Measurements from ENCODE around the gene M1AP. TPM values are rescaled to one million over a fixed set of nuclear protein-coding genes. Genes with fewer than 3 reads are reported as not detected.
A peak's percentile ranks its signal among the peaks of the same experiment; 100 is the strongest.
"Not testable (repeated sequence)": the region's sequence is repeated elsewhere in the genome, so short reads cannot be mapped to it uniquely, and the experiment has no call there.

Gene M1AP
- total RNA-seq, 2 donors from 2014 or later = not detected

DNA sequence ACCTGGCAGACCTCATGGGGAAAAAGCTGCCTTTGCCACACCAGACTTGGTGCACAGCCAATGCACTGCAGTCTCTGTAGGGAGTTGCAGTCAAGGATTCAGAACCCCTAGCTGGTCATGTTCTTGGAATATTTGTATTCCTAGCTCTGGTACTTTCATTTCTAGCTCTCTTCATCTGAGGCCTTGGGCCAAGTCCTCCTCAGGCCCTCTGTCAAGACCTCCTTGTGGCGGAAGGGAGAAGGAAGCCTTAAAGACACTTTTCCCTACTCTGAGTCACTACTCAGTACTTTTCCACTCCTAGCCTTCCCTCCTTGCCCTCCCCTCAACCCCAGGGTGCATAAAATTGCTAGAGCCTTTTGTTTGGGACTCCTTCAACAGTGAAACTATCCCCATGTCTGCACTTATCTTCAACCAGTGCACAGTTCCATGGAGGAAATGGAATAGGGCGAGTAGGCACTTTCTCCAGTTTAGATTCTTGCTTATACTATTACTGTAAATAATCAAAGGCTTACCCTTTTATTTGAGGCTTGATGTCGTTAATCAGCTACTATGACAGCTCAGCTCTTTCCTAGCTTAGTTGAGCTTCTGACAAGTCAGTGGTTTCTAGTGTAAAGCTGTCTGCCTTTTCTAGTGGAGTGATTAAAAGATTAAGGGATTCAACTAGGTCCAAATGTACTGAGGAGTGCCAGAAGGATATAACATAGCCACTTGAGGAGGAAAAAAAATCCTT lies 15.8 kb downstream of the M1AP start:
- H3K4me1 Mint-ChIP-seq = no peaks in the 10 kb centered on the region
- H3K27ac Mint-ChIP-seq = no peak overlapping the region
- no peak for ATAC-seq (replicated peaks)
- peaks cover 9% of the 10 kb centered on the region for H3K27me3 Mint-ChIP-seq
- H3K4me3 Mint-ChIP-seq = no peak overlapping the region
- H3K9me3 Mint-ChIP-seq = no peaks in the 10 kb centered on the region
- no peaks in the 10 kb centered on the region for H3K36me3 Mint-ChIP-seq (ENCODE audit: low read depth)

DNA sequence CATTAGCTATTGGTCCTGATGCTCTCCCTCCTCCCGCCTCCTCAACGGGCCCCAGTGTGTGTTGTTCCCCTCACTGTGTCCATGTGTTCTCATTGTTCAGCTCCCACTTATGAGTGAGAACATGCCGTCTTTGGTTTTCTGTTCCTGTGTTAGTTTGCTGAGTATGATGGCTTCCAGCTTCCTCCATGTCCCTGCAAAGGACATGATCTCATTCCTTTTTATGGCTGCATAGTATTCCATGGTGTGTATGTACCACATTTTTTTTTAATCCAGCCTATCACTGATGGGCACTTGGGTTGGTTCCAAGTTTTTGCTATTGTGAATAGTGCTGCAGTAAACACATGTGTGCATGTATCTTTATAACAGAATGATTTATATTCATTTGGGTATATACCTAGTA lies 17.7 kb downstream of the M1AP start:
- H3K4me1 Mint-ChIP-seq; H3K9me3 Mint-ChIP-seq; ATAC-seq (replicated peaks); H3K27me3 Mint-ChIP-seq; H3K27ac Mint-ChIP-seq; H3K4me3 Mint-ChIP-seq; H3K36me3 Mint-ChIP-seq (ENCODE audit: low read depth): not testable (repeated sequence)

DNA sequence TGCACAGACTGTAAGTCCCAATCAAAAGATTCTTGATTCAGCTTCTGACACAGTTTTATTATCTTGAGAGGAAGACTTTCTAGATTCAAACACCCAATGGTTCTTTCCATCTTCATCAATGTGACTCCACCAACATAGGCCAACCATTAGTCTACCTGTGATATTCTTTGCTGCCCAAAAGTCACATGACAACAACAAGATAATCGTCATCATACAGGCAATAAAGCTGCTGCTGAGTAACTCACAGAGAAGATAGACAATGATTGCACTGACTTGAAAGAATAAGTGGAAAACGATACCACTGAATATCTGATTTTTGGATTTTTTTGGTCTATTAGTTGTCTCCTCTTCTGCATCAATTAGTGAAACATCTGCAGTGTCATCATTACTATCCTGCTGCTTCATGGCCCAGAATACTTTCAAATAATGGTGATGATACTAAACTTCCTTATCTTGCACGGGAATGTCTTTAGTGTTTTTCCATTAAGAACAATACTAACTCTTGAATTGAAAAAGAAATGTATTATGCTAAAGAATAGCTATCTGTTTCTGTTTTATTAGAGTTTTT lies 19.5 kb downstream of the M1AP start:
- Mint-ChIP-seq H3K27ac (no peak overlapping the region), H3K4me3 (no peak overlapping the region), H3K9me3 (no peaks in the 10 kb centered on the region), H3K4me1 (no peaks in the 10 kb centered on the region), H3K27me3 (peaks cover 3% of the 10 kb centered on the region), H3K36me3 (ENCODE audit: low read depth) (no peaks in the 10 kb centered on the region)
- no peak for ATAC-seq (replicated peaks)

DNA sequence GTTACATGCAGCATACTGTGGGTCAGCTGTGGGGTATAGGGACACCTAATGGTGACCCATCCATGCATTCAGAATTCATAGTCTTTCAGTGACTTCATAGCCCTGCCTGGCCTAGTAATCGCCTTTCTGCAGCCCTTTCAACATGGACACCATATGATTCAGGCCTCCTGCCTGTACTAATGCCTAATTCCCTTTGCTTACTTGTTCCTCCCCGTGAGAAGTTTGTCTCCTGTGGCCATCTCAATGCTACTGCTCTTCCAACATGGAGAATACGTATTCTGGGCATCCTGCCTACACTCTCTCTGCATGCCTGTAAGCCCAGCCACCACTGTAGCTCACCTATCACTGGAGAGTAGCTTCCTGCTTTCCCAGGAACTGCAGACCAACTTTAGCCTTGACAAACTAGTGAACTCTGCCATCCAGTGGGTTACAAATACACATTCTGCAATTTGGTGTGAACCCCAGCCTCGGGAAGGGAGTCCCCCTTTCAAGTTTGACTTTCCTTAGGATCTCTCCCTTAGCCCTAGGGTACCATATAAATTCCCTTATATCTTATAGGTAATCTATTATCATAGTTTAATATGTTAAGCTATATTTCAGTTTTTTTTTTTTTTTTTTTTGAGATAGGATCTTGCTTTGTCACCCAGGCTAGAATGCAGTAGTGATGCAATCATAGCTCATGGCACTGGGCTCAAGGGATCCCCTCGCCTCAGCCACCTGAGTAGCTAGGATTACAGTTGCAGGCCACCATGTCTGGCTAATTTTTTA lies 22.3 kb downstream of the M1AP start:
- no peak overlapping the region for H3K4me3 Mint-ChIP-seq
- peaks cover 3% of the 10 kb centered on the region for H3K27me3 Mint-ChIP-seq

GRCh38 chr2:74620671-74621070 lies 27.5 kb downstream of the M1AP start:
- no peak for ATAC-seq (replicated peaks)
- no peaks in the 10 kb centered on the region for H3K9me3 Mint-ChIP-seq
- no peak overlapping the region for H3K4me3 Mint-ChIP-seq

More for the DNA sequence above, 22.3 kb downstream of the M1AP start:
- Mint-ChIP-seq H3K4me1 (no peaks in the 10 kb centered on the region), H3K9me3 (no peaks in the 10 kb centered on the region), H3K36me3 (ENCODE audit: low read depth) (no peaks in the 10 kb centered on the region), H3K27ac (no peak overlapping the region)
- ATAC-seq (replicated peaks) = no peak

GRCh38 chr2:74619651-74620297 lies 28.4 kb downstream of the M1AP start:
- no peak for ATAC-seq (replicated peaks)
- H3K27ac Mint-ChIP-seq = no peak overlapping the region
- no peaks in the 10 kb centered on the region for H3K36me3 Mint-ChIP-seq (ENCODE audit: low read depth)
- peaks cover 16% of the 10 kb centered on the region for H3K27me3 Mint-ChIP-seq
- no peak overlapping the region for H3K4me3 Mint-ChIP-seq
- H3K9me3 Mint-ChIP-seq = no peaks in the 10 kb centered on the region
- H3K4me1 Mint-ChIP-seq = no peaks in the 10 kb centered on the region

More at GRCh38 chr2:74620671-74621070, 27.5 kb downstream of the M1AP start:
- Mint-ChIP-seq H3K27me3 (peaks cover 10% of the 10 kb centered on the region), H3K4me1 (no peaks in the 10 kb centered on the region), H3K36me3 (ENCODE audit: low read depth) (no peaks in the 10 kb centered on the region), H3K27ac (no peak overlapping the region)

- H3K9me3 Mint-ChIP-seq = no peaks in the 10 kb centered on the region
- H3K4me1 Mint-ChIP-seq = no peaks in the 10 kb centered on the region
- H3K4me3 Mint-ChIP-seq = no peak overlapping the region
- no peak overlapping the region for H3K27ac Mint-ChIP-seq
- H3K27me3 Mint-ChIP-seq = peaks cover 28% of the 10 kb centered on the region
- ATAC-seq (replicated peaks) = no peak
- H3K36me3 Mint-ChIP-seq (ENCODE audit: low read depth) = no peaks in the 10 kb centered on the region
Measured at GRCh38 chr2:74618410-74619083, 29.6 kb downstream of the M1AP start.

- H3K36me3 Mint-ChIP-seq (ENCODE audit: low read depth) = no peaks in the 10 kb centered on the region
- no peak for ATAC-seq (replicated peaks)
- no peak overlapping the region for H3K27ac Mint-ChIP-seq
- no peak overlapping the region for H3K4me3 Mint-ChIP-seq
- peaks cover 38% of the 10 kb centered on the region for H3K27me3 Mint-ChIP-seq
- no peaks in the 10 kb centered on the region for H3K4me1 Mint-ChIP-seq
- H3K9me3 Mint-ChIP-seq = no peaks in the 10 kb centered on the region
Measured at GRCh38 chr2:74617122-74617521, 31.0 kb downstream of the M1AP start.

DNA sequence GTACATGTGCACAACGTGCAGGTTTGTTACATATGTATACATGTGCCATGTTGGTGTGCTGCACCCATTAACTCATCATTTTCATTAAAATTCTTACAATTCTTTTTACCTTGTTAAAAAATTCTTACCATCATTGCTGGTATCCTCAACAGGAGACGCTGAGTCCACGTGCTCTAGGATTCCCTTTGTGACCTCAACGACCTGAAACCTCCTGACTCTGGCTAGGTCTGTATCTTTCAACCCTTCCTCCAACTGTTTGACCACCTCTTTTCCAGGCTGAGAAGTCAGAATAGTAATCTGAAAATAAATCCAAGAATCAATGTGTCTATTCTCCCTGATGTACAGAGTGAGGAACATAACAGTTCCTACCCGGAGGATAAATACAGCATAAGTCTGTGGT lies 41.2 kb downstream of the M1AP start:
- H3K4me1 Mint-ChIP-seq = peaks cover 11% of the 10 kb centered on the region
- H3K36me3 Mint-ChIP-seq (ENCODE audit: low read depth) = no peaks in the 10 kb centered on the region
- H3K27me3 Mint-ChIP-seq = peaks cover 28% of the 10 kb centered on the region
- no peaks in the 10 kb centered on the region for H3K9me3 Mint-ChIP-seq
- no peak for ATAC-seq (replicated peaks)
- no peak overlapping the region for H3K27ac Mint-ChIP-seq
- H3K4me3 Mint-ChIP-seq = no peak overlapping the region

DNA sequence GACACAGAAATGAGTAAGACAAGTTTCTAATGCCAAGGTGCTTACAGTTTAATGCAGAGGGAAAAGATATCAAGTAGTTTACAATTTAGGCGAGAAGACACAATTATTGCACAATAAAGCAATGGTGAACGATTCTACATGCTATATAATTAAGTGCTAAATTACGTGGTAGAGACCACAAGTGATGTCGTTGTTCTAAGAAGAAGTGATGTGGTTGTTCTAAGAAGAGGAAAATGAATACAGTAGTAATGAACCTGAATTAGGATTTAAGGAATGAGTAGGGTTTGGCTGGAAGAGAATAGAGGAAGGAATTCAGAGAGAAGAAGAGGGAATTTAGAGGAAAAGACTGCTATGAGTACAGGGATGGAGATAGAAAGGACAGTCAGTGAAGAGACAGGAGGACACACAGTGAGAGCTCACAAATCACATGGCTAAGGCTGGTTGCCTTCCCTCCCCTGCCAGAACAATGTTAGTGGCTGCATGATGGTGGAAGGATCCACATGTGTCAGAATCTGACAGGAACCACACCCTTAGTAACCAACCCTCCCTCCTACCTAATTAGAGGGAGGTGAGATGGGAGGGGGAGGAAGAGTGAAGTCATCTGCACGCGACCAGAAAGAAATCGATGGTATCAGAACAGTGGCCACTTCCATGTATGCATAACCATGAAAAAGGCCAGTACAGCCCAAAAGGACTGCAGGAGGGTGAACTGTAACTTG lies 44.7 kb downstream of the M1AP start:
- Mint-ChIP-seq H3K4me1 (peaks cover 11% of the 10 kb centered on the region), H3K36me3 (ENCODE audit: low read depth) (no peaks in the 10 kb centered on the region), H3K4me3 (no peak overlapping the region), H3K27ac (no peak overlapping the region), H3K27me3 (peaks cover 21% of the 10 kb centered on the region), H3K9me3 (no peaks in the 10 kb centered on the region)
- peak; percentile 66 for ATAC-seq (replicated peaks)

DNA sequence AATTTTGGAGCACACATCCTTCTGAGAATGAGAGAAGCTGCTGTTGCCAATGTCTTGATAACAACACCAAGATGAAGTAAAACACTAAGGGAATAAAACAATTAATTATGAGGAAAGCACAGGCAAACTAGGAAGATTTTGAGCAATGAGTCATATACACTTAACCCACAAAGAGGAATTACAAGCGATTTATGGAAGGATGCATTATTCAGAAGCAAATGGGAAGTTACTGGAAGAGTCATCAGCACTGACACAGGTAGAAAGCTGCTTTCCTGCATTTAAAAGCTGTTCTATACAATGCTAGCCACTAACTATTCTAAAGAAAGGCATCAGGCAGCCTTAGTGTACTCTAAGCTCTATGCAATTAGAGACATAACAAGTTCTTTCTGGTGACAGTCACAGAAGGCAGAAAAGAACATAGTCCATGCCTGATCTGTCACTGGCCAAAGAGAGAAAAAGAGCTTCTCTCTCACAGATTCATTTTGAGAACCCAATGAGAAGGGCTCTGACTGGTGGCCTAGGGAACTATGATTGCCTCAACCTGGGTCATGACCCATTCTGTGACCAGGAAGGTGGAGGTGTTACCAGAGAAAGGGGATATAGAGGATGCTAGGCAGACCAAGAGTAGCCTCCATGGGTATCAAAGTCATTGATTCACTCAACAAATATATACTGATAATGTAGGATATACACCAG lies 45.4 kb downstream of the M1AP start:
- no peak overlapping the region for H3K27ac Mint-ChIP-seq
- peak; percentile 70 for ATAC-seq (replicated peaks)

DNA sequence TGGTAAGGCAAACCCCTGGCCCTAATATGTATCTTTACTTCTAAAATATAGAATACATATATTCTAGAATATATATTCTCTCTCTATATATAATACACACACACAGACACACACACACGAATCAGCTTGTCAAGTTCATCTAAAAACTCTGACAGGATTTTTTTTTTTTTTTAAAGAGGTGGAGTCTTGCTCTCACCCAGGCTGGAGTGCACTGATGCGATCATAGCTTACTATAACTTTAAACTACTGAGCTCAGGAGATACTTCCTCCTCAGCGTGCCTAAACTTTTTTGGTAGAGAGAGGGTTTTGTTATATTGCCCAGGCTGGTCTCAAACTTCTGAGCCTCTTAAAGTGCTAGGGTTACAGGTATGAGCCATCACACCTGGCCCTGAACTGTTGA lies 48.5 kb downstream of the M1AP start:
- H3K27me3 Mint-ChIP-seq = peaks cover 33% of the 10 kb centered on the region
- H3K9me3 Mint-ChIP-seq = no peaks in the 10 kb centered on the region
- no peak overlapping the region for H3K27ac Mint-ChIP-seq
- ATAC-seq (replicated peaks) = no peak
- H3K36me3 Mint-ChIP-seq (ENCODE audit: low read depth) = no peaks in the 10 kb centered on the region
- peaks cover 11% of the 10 kb centered on the region for H3K4me1 Mint-ChIP-seq
- no peak overlapping the region for H3K4me3 Mint-ChIP-seq

More for the DNA sequence above, 45.4 kb downstream of the M1AP start:
- H3K9me3 Mint-ChIP-seq = no peaks in the 10 kb centered on the region
- H3K4me3 Mint-ChIP-seq = no peak overlapping the region
- H3K27me3 Mint-ChIP-seq = peaks cover 21% of the 10 kb centered on the region
- H3K4me1 Mint-ChIP-seq = peaks cover 11% of the 10 kb centered on the region
- H3K36me3 Mint-ChIP-seq (ENCODE audit: low read depth) = no peaks in the 10 kb centered on the region

- Mint-ChIP-seq H3K27ac (no peak overlapping the region), H3K36me3 (ENCODE audit: low read depth) (no peaks in the 10 kb centered on the region), H3K27me3 (peaks cover 33% of the 10 kb centered on the region), H3K4me3 (no peak overlapping the region), H3K9me3 (no peaks in the 10 kb centered on the region), H3K4me1 (peaks cover 2% of the 10 kb centered on the region)
- no peak for ATAC-seq (replicated peaks)
Measured at GRCh38 chr2:74597410-74597809, 50.7 kb downstream of the M1AP start.

Data from activated T-helper 17 cell treated with anti-CD3 and anti-CD28 coated beads, Interleukin-2, amount 50 U/mL, for 72 hours (primary cell).